SU-DHL-6 (cell line): ENCODE results near the gene PDLIM7.
A peak's percentile ranks its signal among the peaks of the same experiment; 100 is the strongest.

Experiments used
- H2AFZ ChIP-seq: fragments of 200-600 bp; sonication (generic); 2 replicates; pipeline ENCODE4 v1.6.1; 2014; ENCODE audit warnings: low read depth, mild to moderate bottlenecking, moderate library complexity, mixed read lengths, antibody characterized with exemption, low read length; ENCODE audit not compliant: severe bottlenecking
- H3F3A ChIP-seq: fragments of 200-600 bp; shearing (Covaris generic); 2 replicates; pipeline ENCODE4 v1.6.0; 2016; ENCODE audit warnings: antibody characterized with exemption, mild to moderate bottlenecking; ENCODE audit not compliant: insufficient read depth
- H3K27ac ChIP-seq: fragments of 200-600 bp; sonication (generic); 2 replicates; pipeline ENCODE4 v1.5.1; 2016; ENCODE audit warnings: low read depth, mild to moderate bottlenecking, low read length, moderate library complexity, mixed read lengths
- H3K27me3 ChIP-seq: fragments of 200-600 bp; sonication (generic), shearing (Covaris generic); 2 replicates; pipeline ENCODE4 v1.6.0; 2014; ENCODE audit warnings: mild to moderate bottlenecking, low read length
- H3K36me3 ChIP-seq: fragments of 200-600 bp; sonication (generic); 2 replicates; pipeline ENCODE4 v1.6.1; 2014; ENCODE audit warnings: mild to moderate bottlenecking, low read length, mixed read lengths
- H3K4me2 ChIP-seq: fragments of 300-600, 200-600 bp; shearing (Covaris generic), sonication (generic); 2 replicates; pipeline ENCODE4 v1.6.0; 2014; ENCODE audit warnings: low read length, low read depth, mild to moderate bottlenecking; ENCODE audit not compliant: poor library complexity, severe bottlenecking
- H3K4me3 ChIP-seq: fragments of 200-600 bp; sonication (generic); 2 replicates; pipeline ENCODE4 v1.5.1; 2014; ENCODE audit warnings: antibody characterized with exemption, low read length, mild to moderate bottlenecking, mixed read lengths; ENCODE audit not compliant: insufficient read depth, poor library complexity, severe bottlenecking
- H3K79me2 ChIP-seq: fragments of 200-600 bp; sonication (generic); 2 replicates; pipeline ENCODE4 v1.6.1; 2014; ENCODE audit warnings: mild to moderate bottlenecking, low read length, moderate library complexity; ENCODE audit not compliant: insufficient read depth
- H3K9ac ChIP-seq: fragments of 200-600 bp; sonication (generic); 2 replicates; pipeline ENCODE4 v1.7.0; 2014; ENCODE audit warnings: mild to moderate bottlenecking, low read length
- H3K9me2 ChIP-seq: fragments of 200-600 bp; sonication (generic); replicated peaks from 2 replicates; pipeline ENCODE4 v1.6.1; 2014; ENCODE audit warnings: low read length; ENCODE audit not compliant: insufficient read depth
- H3K9me3 ChIP-seq: fragments of 200-600 bp; sonication (generic); 2 replicates; pipeline ENCODE4 v1.6.1; 2014; ENCODE audit warnings: low read length, mixed read lengths; ENCODE audit not compliant: insufficient read depth
- H4K20me1 ChIP-seq: fragments of 200-600 bp; sonication (generic); 2 replicates; pipeline ENCODE4 v1.6.1; 2014; ENCODE audit warnings: low read depth, mild to moderate bottlenecking, antibody characterized with exemption, low read length, moderate library complexity, mixed read lengths
- CTCF ChIP-seq: fragments of 200-600 bp; sonication (generic); IDR thresholded peaks from one replicate; pipeline ENCODE4 v1.5.1; 2017; ENCODE audit warnings: antibody characterized with exemption, mild to moderate bottlenecking, low read length, moderate library complexity; ENCODE audit not compliant: insufficient read depth, poor library complexity, severe bottlenecking
- EZH2phosphoT487 ChIP-seq: fragments of 200-600 bp; sonication (generic), shearing (Covaris generic); conservative IDR thresholded peaks from 2 replicates; pipeline ENCODE4 v1.6.1; 2018; ENCODE audit warnings: mild to moderate bottlenecking, antibody characterized with exemption, low read length, moderate library complexity, mixed read lengths

The PDLIM7 gene

GRCh38 chr5:177515580-177515979 lies 18.2 kb upstream of the PDLIM7 start:
- H4K20me1 ChIP-seq = no peaks in the 10 kb centered on the region
- H3K4me2 ChIP-seq = peak overlapping the region; percentile 87
- no peak overlapping the region for H3K27ac ChIP-seq
- H3K36me3 ChIP-seq = 0 out of 2 replicates have a peak, but pooled peaks cover 5% of the 10 kb centered on the region
- H3K9me2 ChIP-seq = no peaks in the 10 kb centered on the region
- H3K27me3 ChIP-seq = no peaks in the 10 kb centered on the region
- H3F3A ChIP-seq = peaks cover 10% of the 10 kb centered on the region
- H3K9me3 ChIP-seq = no peaks in the 10 kb centered on the region
- H3K79me2 ChIP-seq = peaks cover 23% of the 10 kb centered on the region
- H3K9ac ChIP-seq = peak overlapping the region; percentile 89
- H3K4me3 ChIP-seq = peak overlapping the region; percentile 95
- no peak for TF ChIP-seq EZH2phosphoT487
- no peak for TF ChIP-seq CTCF
- no peak overlapping the region for H2AFZ ChIP-seq

GRCh38 chr5:177514541-177514940 lies 17.1 kb upstream of the PDLIM7 start:
- Histone ChIP-seq H3K9me2 (no peaks in the 10 kb centered on the region), H3K9ac (no peak overlapping the region), H3K27ac (no peak overlapping the region), H4K20me1 (no peaks in the 10 kb centered on the region), H3K79me2 (peaks cover 23% of the 10 kb centered on the region), H3K36me3 (0 out of 2 replicates have a peak, but pooled peaks cover 5% of the 10 kb centered on the region), H3K4me2 (no peak overlapping the region), H3F3A (peaks cover 19% of the 10 kb centered on the region), H3K27me3 (no peaks in the 10 kb centered on the region), H3K4me3 (no peak overlapping the region), H2AFZ (no peak overlapping the region), H3K9me3 (no peaks in the 10 kb centered on the region)
- TF ChIP-seq CTCF = no peak
- TF ChIP-seq EZH2phosphoT487 = no peak

- no peak overlapping the region for H3K27ac ChIP-seq
- H3F3A ChIP-seq = peaks cover 24% of the 10 kb centered on the region
- peaks cover 30% of the 10 kb centered on the region for H3K79me2 ChIP-seq
- H3K27me3 ChIP-seq = no peaks in the 10 kb centered on the region
- H3K9me2 ChIP-seq = no peaks in the 10 kb centered on the region
- no peak overlapping the region for H3K4me2 ChIP-seq
- no peak overlapping the region for H2AFZ ChIP-seq
- no peak overlapping the region for H3K4me3 ChIP-seq
- no peaks in the 10 kb centered on the region for H3K9me3 ChIP-seq
- no peak overlapping the region for H3K9ac ChIP-seq
- H3K36me3 ChIP-seq = 0 out of 2 replicates have a peak, but pooled peaks cover 5% of the 10 kb centered on the region
- TF ChIP-seq CTCF (no peak), EZH2phosphoT487 (no peak)
- no peaks in the 10 kb centered on the region for H4K20me1 ChIP-seq
These were observed 16.1 kb upstream of the PDLIM7 start for GRCh38 chr5:177513500-177513899.
